Astrocyte of the spinal cord (primary cell): ENCODE data around the gene SH2D2A.
A peak's percentile ranks its signal among the peaks of the same experiment; 100 is the strongest.

Experiments
- DNase-seq: peaks from one replicate; pipeline ENCODE4 v3.0.0; 2011; ENCODE audit warnings: low read depth, low spot score
- H3K4me3 ChIP-seq: 2 replicates; pipeline ENCODE4 v1.5.1; 2011; ENCODE audit warnings: low read depth, mild to moderate bottlenecking, low read length, moderate library complexity
- CTCF ChIP-seq: IDR thresholded peaks from 2 replicates; pipeline ENCODE4 v1.5.1; 2012; ENCODE audit warnings: low read depth, mild to moderate bottlenecking, low read length, inconsistent platforms
- in situ Hi-C: cut with HindIII; loops from 2 replicates; pipeline ENCODE4 v1.10.0; 2017; ENCODE audit warnings: low sequenced_read_pairs

SH2D2A gene

GRCh38 chr1:156806512-156807440 is 9.9 kb downstream of the SH2D2A start:
- no peak overlapping the region for H3K4me3 ChIP-seq
- no peak for TF ChIP-seq CTCF
- in situ Hi-C loops: no loop called here
- DNase-seq: no peak

- DNase-seq: peak; percentile 73
- TF ChIP-seq CTCF: no peak
- H3K4me3 ChIP-seq: no peak overlapping the region
- in situ Hi-C loops: no loop called here
Observed at GRCh38 chr1:156805766-156806511, 10.7 kb downstream of the SH2D2A start.

- no peak overlapping the region for H3K4me3 ChIP-seq
- TF ChIP-seq CTCF: no peak
- peak; percentile 69 for DNase-seq
- in situ Hi-C loops: no loop called here
Observed at GRCh38 chr1:156804572-156805243, 11.9 kb downstream of the SH2D2A start.

GRCh38 chr1:156804026-156804425 is 12.6 kb downstream of the SH2D2A start:
- H3K4me3 ChIP-seq: no peak overlapping the region
- in situ Hi-C loops: no loop called here
- DNase-seq: no peak
- no peak for TF ChIP-seq CTCF

GRCh38 chr1:156803086-156803851 is 13.4 kb downstream of the SH2D2A start:
- no peak for TF ChIP-seq CTCF
- no peak overlapping the region for H3K4me3 ChIP-seq
- in situ Hi-C loops: no loop called here
- DNase-seq: no peak

- no peak for DNase-seq
- TF ChIP-seq CTCF: no peak
- in situ Hi-C loops: no loop called here
- no peak overlapping the region for H3K4me3 ChIP-seq
Observed at GRCh38 chr1:156802421-156802935, 14.2 kb downstream of the SH2D2A start.
